SK-N-SH treated with all-trans-retinoic acid at 6 μM for 48 hours (cell line): ENCODE results near the gene TMEM62.

Source experiments
- ATAC-seq: fragments of 200-7000 bp; cut with Tn5 transposase; 3 replicates; pipeline ENCODE4 v1.9.1; 2020; ENCODE audit warnings: mild to moderate bottlenecking, moderate library complexity
- BACH2 ChIP-seq: fragments of 250-450 bp; sonication (Bioruptor Pico); IDR thresholded peaks from 2 replicates; pipeline ENCODE4 v1.9.0; 2021; ENCODE audit warnings: mild to moderate bottlenecking, borderline replicate concordance
- CSDC2 ChIP-seq: fragments of 250-450 bp; sonication (Bioruptor Pico); IDR thresholded peaks from 2 replicates; pipeline ENCODE4 v1.5.0; 2020; ENCODE audit warnings: mild to moderate bottlenecking, moderate library complexity
- ESRRG ChIP-seq: fragments of 250-450 bp; sonication (Bioruptor Pico); IDR thresholded peaks from 2 replicates; pipeline ENCODE4 v1.6.1; 2021; ENCODE audit warnings: mild to moderate bottlenecking
- GLIS3 ChIP-seq: fragments of 250-450 bp; sonication (Bioruptor Pico); IDR thresholded peaks from 2 replicates; pipeline ENCODE4 v1.5.0; 2020; ENCODE audit warnings: mild to moderate bottlenecking, moderate library complexity
- ISL1 ChIP-seq: fragments of 250-450 bp; sonication (Bioruptor Pico); IDR thresholded peaks from 2 replicates; pipeline ENCODE4 v2.1.2; 2022; ENCODE audit warnings: mild to moderate bottlenecking, moderate library complexity
- OSR1 ChIP-seq: fragments of 250-450 bp; sonication (Bioruptor Pico); IDR thresholded peaks from 2 replicates; pipeline ENCODE4 v1.8.0; 2022; ENCODE audit warnings: moderate library complexity, mild to moderate bottlenecking, inconsistent platforms
- PATZ1 ChIP-seq: fragments of 250-450 bp; sonication (Bioruptor Pico); IDR thresholded peaks from 2 replicates; pipeline ENCODE4 v1.8.0; 2020; ENCODE audit warnings: mild to moderate bottlenecking, moderate library complexity, borderline replicate concordance
- PPARA ChIP-seq: fragments of 250-450 bp; sonication (Bioruptor Pico); IDR thresholded peaks from 2 replicates; pipeline ENCODE4 v1.5.0; 2020; ENCODE audit warnings: mild to moderate bottlenecking, borderline replicate concordance
- SNAI2 ChIP-seq: fragments of 250-450 bp; sonication (Bioruptor Pico); IDR thresholded peaks from 2 replicates; pipeline ENCODE4 v1.5.0; 2020; ENCODE audit warnings: mild to moderate bottlenecking, moderate library complexity
- TCF4 ChIP-seq: fragments of 250-450 bp; sonication (Bioruptor Pico); IDR thresholded peaks from 2 replicates; pipeline ENCODE4 v1.8.0; 2021; ENCODE audit warnings: mild to moderate bottlenecking, moderate library complexity, borderline replicate concordance
- TOX ChIP-seq: fragments of 250-450 bp; sonication (Bioruptor Pico); IDR thresholded peaks from 2 replicates; pipeline ENCODE4 v1.8.0; 2021; ENCODE audit warnings: mild to moderate bottlenecking, moderate library complexity, borderline replicate concordance
- ZFP30 ChIP-seq: fragments of 450-650 bp; formaldehyde crosslinking; IDR thresholded peaks from 2 replicates; pipeline ENCODE4 v1.5.0; 2022; ENCODE audit warnings: mild to moderate bottlenecking, moderate library complexity
- ZNF565 ChIP-seq: fragments of 450-650 bp; formaldehyde crosslinking; conservative IDR thresholded peaks from 2 replicates; pipeline ENCODE4 v1.5.0; 2020; ENCODE audit warnings: low read depth, mild to moderate bottlenecking, moderate library complexity
- TF ChIP-seq, protein P1 (sequence below): fragments of 250-450 bp; sonication (Bioruptor Pico); IDR thresholded peaks from 2 replicates; pipeline ENCODE4 v1.5.0; 2020; ENCODE audit warnings: mild to moderate bottlenecking, moderate library complexity
- TF ChIP-seq, protein P2 (sequence below): fragments of 250-450 bp; sonication (Bioruptor Pico); IDR thresholded peaks from 2 replicates; pipeline ENCODE4 v1.5.1; 2021; ENCODE audit warnings: mild to moderate bottlenecking, moderate library complexity
- TF ChIP-seq, protein P3 (sequence below): fragments of 250-450 bp; sonication (Bioruptor Pico); IDR thresholded peaks from 2 replicates; pipeline ENCODE4 v1.5.1; 2020; ENCODE audit warnings: low read depth, mild to moderate bottlenecking, moderate library complexity

Gene TMEM62

DNA sequence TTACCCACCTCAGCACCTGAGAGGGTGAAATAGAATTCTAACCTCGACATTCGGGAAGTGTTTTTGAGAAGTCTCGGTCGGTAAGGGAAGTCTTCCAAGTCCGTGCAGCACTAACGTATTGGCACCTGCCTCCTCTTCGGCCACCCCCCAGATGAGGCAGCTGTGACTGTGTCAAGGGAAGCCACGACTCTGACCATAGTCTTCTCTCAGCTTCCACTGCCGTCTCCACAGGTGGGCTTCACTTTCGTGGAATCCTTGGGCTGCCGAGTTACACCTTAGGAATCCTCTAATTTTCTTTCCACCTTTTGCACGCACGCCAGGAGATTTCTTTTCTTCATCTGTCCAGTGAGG is 52.6 kb downstream of the TMEM62 start:
- TF ChIP-seq CSDC2 (CRISPR knock-in tag) (no peak), OSR1 (CRISPR knock-in tag) (no peak), TCF4 (CRISPR knock-in tag) (no peak), SNAI2 (CRISPR knock-in tag) (no peak), TOX (CRISPR knock-in tag) (no peak), ESRRG (CRISPR knock-in tag) (no peak)
- TF ChIP-seq, protein P1, sequence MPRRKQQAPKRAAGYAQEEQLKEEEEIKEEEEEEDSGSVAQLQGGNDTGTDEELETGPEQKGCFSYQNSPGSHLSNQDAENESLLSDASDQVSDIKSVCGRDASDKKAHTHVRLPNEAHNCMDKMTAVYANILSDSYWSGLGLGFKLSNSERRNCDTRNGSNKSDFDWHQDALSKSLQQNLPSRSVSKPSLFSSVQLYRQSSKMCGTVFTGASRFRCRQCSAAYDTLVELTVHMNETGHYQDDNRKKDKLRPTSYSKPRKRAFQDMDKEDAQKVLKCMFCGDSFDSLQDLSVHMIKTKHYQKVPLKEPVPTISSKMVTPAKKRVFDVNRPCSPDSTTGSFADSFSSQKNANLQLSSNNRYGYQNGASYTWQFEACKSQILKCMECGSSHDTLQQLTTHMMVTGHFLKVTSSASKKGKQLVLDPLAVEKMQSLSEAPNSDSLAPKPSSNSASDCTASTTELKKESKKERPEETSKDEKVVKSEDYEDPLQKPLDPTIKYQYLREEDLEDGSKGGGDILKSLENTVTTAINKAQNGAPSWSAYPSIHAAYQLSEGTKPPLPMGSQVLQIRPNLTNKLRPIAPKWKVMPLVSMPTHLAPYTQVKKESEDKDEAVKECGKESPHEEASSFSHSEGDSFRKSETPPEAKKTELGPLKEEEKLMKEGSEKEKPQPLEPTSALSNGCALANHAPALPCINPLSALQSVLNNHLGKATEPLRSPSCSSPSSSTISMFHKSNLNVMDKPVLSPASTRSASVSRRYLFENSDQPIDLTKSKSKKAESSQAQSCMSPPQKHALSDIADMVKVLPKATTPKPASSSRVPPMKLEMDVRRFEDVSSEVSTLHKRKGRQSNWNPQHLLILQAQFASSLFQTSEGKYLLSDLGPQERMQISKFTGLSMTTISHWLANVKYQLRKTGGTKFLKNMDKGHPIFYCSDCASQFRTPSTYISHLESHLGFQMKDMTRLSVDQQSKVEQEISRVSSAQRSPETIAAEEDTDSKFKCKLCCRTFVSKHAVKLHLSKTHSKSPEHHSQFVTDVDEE = no peak
- ATAC-seq = peak; percentile 22

DNA sequence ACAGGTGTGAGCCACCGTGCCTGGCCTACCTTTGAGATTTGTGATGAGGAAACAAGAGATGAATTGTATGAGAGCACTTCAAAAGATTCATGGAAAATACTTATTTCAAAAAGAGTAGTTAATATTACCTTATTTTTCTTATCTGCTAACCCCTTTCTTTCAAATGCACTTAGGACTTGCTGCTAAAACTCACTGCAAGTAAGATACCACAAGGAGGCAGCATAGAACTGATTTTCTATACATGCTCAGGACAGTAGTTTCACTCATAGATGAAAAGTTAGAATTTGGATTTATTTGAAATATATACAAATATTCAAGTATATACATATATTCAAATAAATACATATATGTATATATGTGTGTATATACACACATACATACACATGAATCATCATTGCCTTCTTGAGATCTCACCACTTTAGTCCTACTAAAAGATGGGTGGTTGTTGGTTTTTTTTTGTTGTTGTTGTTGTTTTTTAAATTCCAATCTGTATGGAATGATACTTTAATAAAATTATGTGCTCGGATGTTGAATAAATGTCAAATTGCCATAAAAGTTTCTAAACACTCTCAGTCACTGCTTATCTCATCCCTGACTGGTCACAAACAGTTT is 54.3 kb downstream of the TMEM62 start:
- ATAC-seq = 0 out of 3 replicates have a peak, but pooled peaks have one; percentile 18
- TF ChIP-seq PPARA (CRISPR knock-in tag) (no peak), OSR1 (CRISPR knock-in tag) (no peak), BACH2 (CRISPR knock-in tag) (no peak), ESRRG (CRISPR knock-in tag) (no peak), TCF4 (CRISPR knock-in tag) (no peak), CSDC2 (CRISPR knock-in tag) (no peak), ZNF565 (CRISPR knock-in tag) (no peak), PATZ1 (CRISPR knock-in tag) (no peak), ZFP30 (CRISPR knock-in tag) (no peak), TOX (CRISPR knock-in tag) (no peak)
- TF ChIP-seq, protein P2, sequence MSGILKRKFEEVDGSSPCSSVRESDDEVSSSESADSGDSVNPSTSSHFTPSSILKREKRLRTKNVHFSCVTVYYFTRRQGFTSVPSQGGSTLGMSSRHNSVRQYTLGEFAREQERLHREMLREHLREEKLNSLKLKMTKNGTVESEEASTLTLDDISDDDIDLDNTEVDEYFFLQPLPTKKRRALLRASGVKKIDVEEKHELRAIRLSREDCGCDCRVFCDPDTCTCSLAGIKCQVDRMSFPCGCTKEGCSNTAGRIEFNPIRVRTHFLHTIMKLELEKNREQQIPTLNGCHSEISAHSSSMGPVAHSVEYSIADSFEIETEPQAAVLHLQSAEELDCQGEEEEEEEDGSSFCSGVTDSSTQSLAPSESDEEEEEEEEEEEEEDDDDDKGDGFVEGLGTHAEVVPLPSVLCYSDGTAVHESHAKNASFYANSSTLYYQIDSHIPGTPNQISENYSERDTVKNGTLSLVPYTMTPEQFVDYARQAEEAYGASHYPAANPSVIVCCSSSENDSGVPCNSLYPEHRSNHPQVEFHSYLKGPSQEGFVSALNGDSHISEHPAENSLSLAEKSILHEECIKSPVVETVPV (CRISPR knock-in tag) = no peak

- TF ChIP-seq, protein P1 = no peak
- TF ChIP-seq GLIS3 (CRISPR knock-in tag) = no peak
- TF ChIP-seq, all 23 proteins: peak for 0
- no peak for ATAC-seq
Measured at GRCh38 chr15:43189296-43189695, 55.9 kb downstream of the TMEM62 start.

DNA sequence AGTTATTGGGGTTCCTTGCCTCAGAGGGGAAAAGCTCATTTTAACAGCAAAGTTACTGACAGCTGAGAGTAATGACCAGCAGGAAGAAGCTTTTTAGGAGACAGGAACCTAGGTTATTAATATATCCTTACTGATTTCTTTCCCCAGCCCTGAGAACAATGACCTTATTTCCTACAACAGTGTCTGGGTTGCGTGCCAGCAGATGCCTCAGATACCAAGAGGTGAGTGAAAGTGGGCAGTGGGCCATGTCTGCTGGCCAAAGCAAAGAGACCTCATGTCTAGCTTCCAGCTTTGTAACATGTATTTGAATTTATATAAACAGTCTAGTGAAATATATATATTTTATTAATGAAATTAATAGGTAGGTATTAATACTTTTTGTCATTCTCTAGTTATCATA is 56.8 kb downstream of the TMEM62 start:
- TF ChIP-seq SNAI2 (CRISPR knock-in tag) (no peak), ISL1 (CRISPR knock-in tag) (peak; percentile 34), OSR1 (CRISPR knock-in tag) (no peak)
- TF ChIP-seq, protein P2 (CRISPR knock-in tag) = no peak
- TF ChIP-seq, protein P3, sequence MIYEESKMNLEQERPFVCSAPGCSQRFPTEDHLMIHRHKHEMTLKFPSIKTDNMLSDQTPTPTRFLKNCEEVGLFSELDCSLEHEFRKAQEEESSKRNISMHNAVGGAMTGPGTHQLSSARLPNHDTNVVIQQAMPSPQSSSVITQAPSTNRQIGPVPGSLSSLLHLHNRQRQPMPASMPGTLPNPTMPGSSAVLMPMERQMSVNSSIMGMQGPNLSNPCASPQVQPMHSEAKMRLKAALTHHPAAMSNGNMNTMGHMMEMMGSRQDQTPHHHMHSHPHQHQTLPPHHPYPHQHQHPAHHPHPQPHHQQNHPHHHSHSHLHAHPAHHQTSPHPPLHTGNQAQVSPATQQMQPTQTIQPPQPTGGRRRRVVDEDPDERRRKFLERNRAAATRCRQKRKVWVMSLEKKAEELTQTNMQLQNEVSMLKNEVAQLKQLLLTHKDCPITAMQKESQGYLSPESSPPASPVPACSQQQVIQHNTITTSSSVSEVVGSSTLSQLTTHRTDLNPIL (CRISPR knock-in tag) = no peak
- ATAC-seq = no peak
